ENCODE results near the gene CENPQ. TPM values are rescaled to one million over a fixed set of nuclear protein-coding genes. Genes with fewer than 3 reads are reported as not detected.

CENPQ gene
- total and polyA plus RNA-seq, 2 of the 8 experiments (the other 6 are each of a cell fraction or from before 2014, with no cell fraction given) = 9.4 to 19.6 TPM

GRCh38 chr6:49430187-49430586 is 33.0 kb upstream of the CENPQ start:
- H3K36me3 ChIP-seq (ENCODE audit: control insufficient read depth in 2 of 4, insufficient read depth in 4 of 4, low read length in 3 of 4) = peaks cover 0 to 4% (median 0%) of the 10 kb centered on the region in 4 experiments; a peak in 2 of 8 replicates
- no peak overlapping the region for H2AFZ ChIP-seq (ENCODE audit: low read length)
- H3K9me3 ChIP-seq (ENCODE audit: insufficient read depth in 2 of 2, low read depth in 1 of 2, low read length in 1 of 2) = no peaks in the 10 kb centered on the region
- H2BK120ac ChIP-seq (replicated peaks; ENCODE audit: low read depth, low read length) = no peak overlapping the region
- no peaks in the 10 kb centered on the region for H3K79me1 ChIP-seq (ENCODE audit: low read depth, low read length)
- no peak overlapping the region for H3K4ac ChIP-seq (replicated peaks; ENCODE audit: insufficient read length, low read depth, low read length)
- no peaks in the 10 kb centered on the region for H3K79me2 ChIP-seq (ENCODE audit: control insufficient read depth in 1 of 2, insufficient read depth in 2 of 2, low read length in 2 of 2)
- H4K8ac ChIP-seq (ENCODE audit: extremely low read depth, insufficient read depth, low read length) = no peak overlapping the region
- H2BK15ac ChIP-seq (ENCODE audit: low read length) = no peak overlapping the region
- H2BK5ac ChIP-seq (ENCODE audit: low read depth, low read length) = no peak overlapping the region
- FAIRE-seq = no peak
- POLR2A ChIA-PET (ENCODE audit: partially characterized antibody) = no interaction called here
- WGBS, 2 experiments (ENCODE audit: extremely low coverage in 1 of 2, insufficient coverage in 1 of 2, insufficient read length in 1 of 2, insufficient replicate concordance in 2 of 2, low coverage in 1 of 2, low lambda C conversion rate in 2 of 2, missing lambda C conversion rate in 1 of 2) = 66% methylated on average over 2 of the region's 2 CpGs; no CpG with 5 or more reads in 1 of the 2 experiments
- no peak overlapping the region for H2BK12ac ChIP-seq (ENCODE audit: low read depth, low read length)
- H3K4me2 ChIP-seq (ENCODE audit: insufficient read depth in 1 of 2, low read depth in 2 of 2, low read length in 2 of 2) = no peak overlapping the region
- no peaks in the 10 kb centered on the region for H3K4me1 ChIP-seq (replicated peaks in 1 of 4; ENCODE audit: control insufficient read depth in 3 of 4, insufficient read depth in 4 of 4, low read length in 3 of 4)
- H2BK20ac ChIP-seq (ENCODE audit: low read length) = no peak overlapping the region
- H4K20me1 ChIP-seq (replicated peaks in 1 of 2; ENCODE audit: control insufficient read depth in 1 of 2, insufficient read depth in 2 of 2, low read length in 2 of 2) = no peaks in the 10 kb centered on the region
- no peak overlapping the region for H4K91ac ChIP-seq (replicated peaks; ENCODE audit: insufficient read length, low read length)
- DNase-seq (ENCODE audit: low read depth in 1 of 2, low spot score in 2 of 2) = no peak
- no peaks in the 10 kb centered on the region for H3K23me2 ChIP-seq (ENCODE audit: low read depth, low read length)
- no peak overlapping the region for H2AK5ac ChIP-seq (ENCODE audit: low read depth, low read length)
- no peak overlapping the region for H3K14ac ChIP-seq (ENCODE audit: insufficient read length)
- no peaks in the 10 kb centered on the region for H3K27me3 ChIP-seq (replicated peaks in 1 of 4; ENCODE audit: control insufficient read depth in 3 of 4, extremely low read depth in 1 of 4, insufficient read depth in 3 of 4, low read length in 3 of 4)
- no peak overlapping the region for H3K9ac ChIP-seq (replicated peaks in 1 of 4; ENCODE audit: extremely low read depth in 1 of 4, low read depth in 3 of 4, low read length in 3 of 4)
- no peak overlapping the region for H3K23ac ChIP-seq (ENCODE audit: insufficient read length)
- no peak overlapping the region for H3K18ac ChIP-seq (ENCODE audit: extremely low read depth, low read length)
- H4K5ac ChIP-seq (ENCODE audit: insufficient read length, low read depth, low read length) = no peak overlapping the region
- H3K4me3 ChIP-seq (ENCODE audit: extremely low read depth in 1 of 4, insufficient read depth in 2 of 4, low read depth in 3 of 4, low read length in 4 of 4) = no peak overlapping the region
- no peak overlapping the region for H3K27ac ChIP-seq (ENCODE audit: low read depth, low read length)
- no peak overlapping the region for H3K56ac ChIP-seq (replicated peaks; ENCODE audit: insufficient read length, low read depth, low read length)
- CTCF ChIA-PET (ENCODE audit: partially characterized antibody) = no interaction called here
- TF ChIP-seq SP1 (IDR thresholded peaks at IDR 0.05; ENCODE audit: low read depth, low read length) = no peak
- no peak for TF ChIP-seq RBBP5 (IDR thresholded peaks at IDR 0.05; ENCODE audit: borderline replicate concordance, low read depth, low read length)

All from H1 (cell line).